MCF 10A (cell line): ENCODE results near the gene PHLDB3. TPM values are rescaled to one million over a fixed set of nuclear protein-coding genes. Genes with fewer than 3 reads are reported as not detected.

Source experiments
- BruUV-seq: library from RNA; stranded (reverse); fragments of 400-500 nt; replicated peaks from 2 replicates; lab custom pipeline; 2021; lab: Mats Ljungman, UMichigan
- CTCF ChIA-PET: fragments of 300-600 bp; sonication (Branson Sonifier 250); formaldehyde crosslinking; extraction: SDS; loops from one replicate; lab custom pipeline; 2021; ENCODE audit warnings: antibody characterized with exemption, inconsistent platforms; lab: Yijun Ruan, JAX
- POLR2A ChIA-PET: fragments of 300-600, 350-650 bp; sonication (Branson Sonifier 250); formaldehyde crosslinking; extraction: SDS; loops from one replicate; lab custom pipeline; 2020; ENCODE audit warnings: antibody characterized with exemption, inconsistent platforms; lab: Yijun Ruan, JAX
- DNase-seq: peaks from one replicate; pipeline ENCODE4 v3.0.0-alpha.2; 2018; ENCODE audit not compliant: unreplicated experiment
- H3K27ac Mint-ChIP-seq: one replicate; pipeline ENCODE4 v1.8.0; 2022; ENCODE audit warnings: mild to moderate bottlenecking, low read depth, mixed read lengths; ENCODE audit not compliant: unreplicated experiment
- H3K27me3 Mint-ChIP-seq: one replicate; pipeline ENCODE4 v1.8.0; 2022; ENCODE audit warnings: mixed read lengths; ENCODE audit not compliant: insufficient read depth, unreplicated experiment
- H3K36me3 Mint-ChIP-seq: one replicate; pipeline ENCODE4 v1.8.0; 2022; ENCODE audit warnings: mild to moderate bottlenecking, moderate library complexity, mixed read lengths; ENCODE audit not compliant: insufficient read depth, unreplicated experiment
- H3K4me1 Mint-ChIP-seq: one replicate; pipeline ENCODE4 v1.8.0; 2022; ENCODE audit warnings: mixed read lengths; ENCODE audit not compliant: insufficient read depth, unreplicated experiment
- H3K4me3 Mint-ChIP-seq: one replicate; pipeline ENCODE4 v1.8.0; 2022; ENCODE audit warnings: mild to moderate bottlenecking, moderate library complexity, mixed read lengths; ENCODE audit not compliant: unreplicated experiment
- H3K9me3 Mint-ChIP-seq: one replicate; pipeline ENCODE4 v1.8.0; 2022; ENCODE audit warnings: mixed read lengths; ENCODE audit not compliant: unreplicated experiment
- CTCF ChIP-seq: fragments of 200-600 bp; IDR thresholded peaks from one replicate; pipeline ENCODE4 v1.8.0; 2022; ENCODE audit warnings: antibody characterized with exemption, mild to moderate bottlenecking; ENCODE audit not compliant: unreplicated experiment
- intact Hi-C: fragments of 100-400 bp; cut with micrococcal nuclease; formaldehyde crosslinking; loops from 2 replicates; pipeline ENCODE4 v1.14.1; 2022
- total RNA-seq: library from RNA; stranded (reverse); gene quantifications from 2 replicates; pipeline ENCODE4 v1.2.3, GENCODE V29; 2022

PHLDB3 gene
- total RNA-seq, 1 experiment from 2014 or later: 11.8 TPM

GRCh38 chr19:43505941-43506340 is 1.4 kb upstream of the PHLDB3 start:
- no TSS peak for BruUV-seq

GRCh38 chr19:43505186-43505456 is 575 bp upstream of the PHLDB3 start:
- Mint-ChIP-seq H3K36me3 (peaks cover 50% of the 10 kb centered on the region), H3K27me3 (no peaks in the 10 kb centered on the region), H3K4me1 (peaks cover 11% of the 10 kb centered on the region), H3K27ac (peak overlapping the region; percentile 54), H3K4me3 (peak overlapping the region; percentile 90), H3K9me3 (no peaks in the 10 kb centered on the region)
- DNase-seq: no peak
- no peak for TF ChIP-seq CTCF
- intact Hi-C loops: no loop called here
- BruUV-seq: no TSS peak
- ChIA-PET CTCF (interaction anchor here (0.7 to 3.4 kb wide), 4 partner anchors 14 to 1094 kb away, joined by 4 to 19 read pairs (median 6); no protein-coding TSS in a partner anchor), POLR2A (interaction anchor here (0.9 to 3.9 kb wide), 9 partner anchors 14 to 58 kb away, joined by 3 to 29 read pairs (median 9); partner anchors contain the start of genes LYPD3 and ZNF575)

More at GRCh38 chr19:43505941-43506340, 1.4 kb upstream of the PHLDB3 start:
- no peak for DNase-seq
- TF ChIP-seq CTCF: no peak
- intact Hi-C loops: no loop called here
- Mint-ChIP-seq H3K4me1 (peaks cover 11% of the 10 kb centered on the region), H3K36me3 (peaks cover 58% of the 10 kb centered on the region), H3K27me3 (no peaks in the 10 kb centered on the region), H3K27ac (no peak overlapping the region), H3K4me3 (no peak overlapping the region), H3K9me3 (no peaks in the 10 kb centered on the region)
- ChIA-PET CTCF (interaction anchor here (1.2 to 3.4 kb wide), 2 partner anchors 15 to 58 kb away, joined by 5 to 19 read pairs; no protein-coding TSS in a partner anchor), POLR2A (interaction anchor here (0.9 to 3.9 kb wide), 5 partner anchors 27 to 57 kb away, joined by 3 to 29 read pairs (median 3); partner anchors contain the start of genes LYPD3 and ZNF575)

GRCh38 chr19:43503501-43504425 is 783 bp downstream of the PHLDB3 start:
- Mint-ChIP-seq H3K36me3 (peaks cover 46% of the 10 kb centered on the region), H3K27me3 (no peaks in the 10 kb centered on the region), H3K4me3 (peak overlapping the region; percentile 90), H3K27ac (peak overlapping the region; percentile 87), H3K9me3 (no peaks in the 10 kb centered on the region), H3K4me1 (peaks cover 11% of the 10 kb centered on the region)
- DNase-seq: peak; percentile 94
- TF ChIP-seq CTCF: no peak
- intact Hi-C loops: loop anchor here (1.0 kb wide), 2 partner anchors 38 to 56 kb away; partner anchors contain the start of gene LYPD3
- ChIA-PET POLR2A (interaction anchor here (0.6 to 3.9 kb wide), 18 partner anchors 9 to 481 kb away, joined by 3 to 29 read pairs (median 6); partner anchors contain the start of genes ETHE1, LYPD3 and ZNF575), CTCF (interaction anchor here (0.5 to 3.4 kb wide), 9 partner anchors 11 to 580 kb away, joined by 3 to 19 read pairs (median 3); no protein-coding TSS in a partner anchor)
- no TSS peak for BruUV-seq
